Measurements from ENCODE around the gene TSPEAR.

DNA sequence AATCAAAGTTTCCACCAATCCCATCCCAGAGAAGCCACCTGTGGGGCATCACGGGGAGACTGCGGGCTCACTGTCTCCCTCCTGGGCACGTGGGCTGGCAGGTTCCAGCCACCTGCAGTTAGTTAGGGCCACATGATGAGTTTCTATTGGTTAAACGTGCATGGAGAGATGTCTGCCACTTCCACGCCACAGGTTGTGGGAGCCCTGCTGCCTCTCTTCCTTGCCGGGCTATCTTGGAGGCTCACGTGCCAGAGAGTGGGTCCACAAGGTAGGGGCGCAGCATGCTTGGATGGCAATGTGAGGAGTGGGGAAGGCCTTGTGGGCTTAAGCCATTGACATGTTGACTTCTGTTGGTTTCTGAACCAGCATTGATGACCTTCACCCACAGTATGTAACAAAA is 107.5 kb downstream of the TSPEAR start:
- TF ChIP-seq, protein P1, sequence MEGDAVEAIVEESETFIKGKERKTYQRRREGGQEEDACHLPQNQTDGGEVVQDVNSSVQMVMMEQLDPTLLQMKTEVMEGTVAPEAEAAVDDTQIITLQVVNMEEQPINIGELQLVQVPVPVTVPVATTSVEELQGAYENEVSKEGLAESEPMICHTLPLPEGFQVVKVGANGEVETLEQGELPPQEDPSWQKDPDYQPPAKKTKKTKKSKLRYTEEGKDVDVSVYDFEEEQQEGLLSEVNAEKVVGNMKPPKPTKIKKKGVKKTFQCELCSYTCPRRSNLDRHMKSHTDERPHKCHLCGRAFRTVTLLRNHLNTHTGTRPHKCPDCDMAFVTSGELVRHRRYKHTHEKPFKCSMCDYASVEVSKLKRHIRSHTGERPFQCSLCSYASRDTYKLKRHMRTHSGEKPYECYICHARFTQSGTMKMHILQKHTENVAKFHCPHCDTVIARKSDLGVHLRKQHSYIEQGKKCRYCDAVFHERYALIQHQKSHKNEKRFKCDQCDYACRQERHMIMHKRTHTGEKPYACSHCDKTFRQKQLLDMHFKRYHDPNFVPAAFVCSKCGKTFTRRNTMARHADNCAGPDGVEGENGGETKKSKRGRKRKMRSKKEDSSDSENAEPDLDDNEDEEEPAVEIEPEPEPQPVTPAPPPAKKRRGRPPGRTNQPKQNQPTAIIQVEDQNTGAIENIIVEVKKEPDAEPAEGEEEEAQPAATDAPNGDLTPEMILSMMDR (conservative IDR thresholded peaks at IDR 0.05 in 1 of 2, IDR thresholded peaks at IDR 0.05 in 1 of 2; ENCODE audit: low read depth in 1 of 2, low read length in 2 of 2): no peak
- TF ChIP-seq EZH2 (IDR thresholded peaks at IDR 0.05; ENCODE audit: low read length, missing control alignments): no peak

Measured in fibroblast of lung (primary cell).